ENCODE data around the gene HRH3.

DNA sequence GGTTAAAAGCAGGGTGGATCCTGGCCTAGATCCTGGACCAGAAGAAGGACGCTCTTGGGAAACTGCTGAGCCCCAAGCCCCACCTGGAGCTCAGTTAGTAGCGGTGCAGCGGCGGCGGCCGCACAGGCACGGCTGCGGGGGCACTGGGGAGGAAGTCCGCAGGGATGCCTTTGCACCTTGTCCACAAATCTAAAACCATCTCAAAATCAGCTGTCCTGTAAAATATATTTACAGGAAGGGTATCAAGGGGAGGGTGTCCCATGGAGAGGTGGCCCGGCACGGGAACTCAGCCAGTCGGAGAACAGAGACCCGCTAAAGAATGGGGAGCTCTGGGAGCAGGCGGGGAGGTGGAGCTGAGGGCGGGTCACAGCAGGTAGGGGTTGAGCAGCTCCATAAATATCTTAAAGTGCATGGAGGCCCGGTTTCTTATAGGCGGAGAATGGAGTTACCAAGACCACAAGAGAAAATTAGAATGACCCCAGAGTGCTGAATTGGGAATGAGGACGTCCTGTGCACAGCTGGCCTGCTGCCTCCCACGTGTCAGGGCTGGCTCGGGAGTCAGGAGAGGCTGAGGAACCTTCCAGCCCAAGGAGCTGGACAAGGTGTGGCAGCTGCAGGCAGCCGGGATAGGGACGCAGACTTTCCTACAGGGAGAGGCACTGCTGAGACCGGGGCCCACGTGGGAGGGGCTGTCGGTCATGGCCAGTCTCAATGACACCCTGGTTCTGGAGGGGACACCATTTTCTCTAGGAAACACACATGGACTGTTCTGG, 29.3 kb downstream of the HRH3 start:
- TF ChIP-seq, protein P1, sequence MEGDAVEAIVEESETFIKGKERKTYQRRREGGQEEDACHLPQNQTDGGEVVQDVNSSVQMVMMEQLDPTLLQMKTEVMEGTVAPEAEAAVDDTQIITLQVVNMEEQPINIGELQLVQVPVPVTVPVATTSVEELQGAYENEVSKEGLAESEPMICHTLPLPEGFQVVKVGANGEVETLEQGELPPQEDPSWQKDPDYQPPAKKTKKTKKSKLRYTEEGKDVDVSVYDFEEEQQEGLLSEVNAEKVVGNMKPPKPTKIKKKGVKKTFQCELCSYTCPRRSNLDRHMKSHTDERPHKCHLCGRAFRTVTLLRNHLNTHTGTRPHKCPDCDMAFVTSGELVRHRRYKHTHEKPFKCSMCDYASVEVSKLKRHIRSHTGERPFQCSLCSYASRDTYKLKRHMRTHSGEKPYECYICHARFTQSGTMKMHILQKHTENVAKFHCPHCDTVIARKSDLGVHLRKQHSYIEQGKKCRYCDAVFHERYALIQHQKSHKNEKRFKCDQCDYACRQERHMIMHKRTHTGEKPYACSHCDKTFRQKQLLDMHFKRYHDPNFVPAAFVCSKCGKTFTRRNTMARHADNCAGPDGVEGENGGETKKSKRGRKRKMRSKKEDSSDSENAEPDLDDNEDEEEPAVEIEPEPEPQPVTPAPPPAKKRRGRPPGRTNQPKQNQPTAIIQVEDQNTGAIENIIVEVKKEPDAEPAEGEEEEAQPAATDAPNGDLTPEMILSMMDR (IDR thresholded peaks at IDR 0.05), result no peak
- TF ChIP-seq POLR2A (IDR thresholded peaks at IDR 0.05), result no peak

All from prostate gland (tissue), 2 donors.